Measurements from ENCODE around the gene ASH1L.
"Not testable (repeated sequence)": the region's sequence is repeated elsewhere in the genome, so short reads cannot be mapped to it uniquely, and the experiment has no call there.

DNA sequence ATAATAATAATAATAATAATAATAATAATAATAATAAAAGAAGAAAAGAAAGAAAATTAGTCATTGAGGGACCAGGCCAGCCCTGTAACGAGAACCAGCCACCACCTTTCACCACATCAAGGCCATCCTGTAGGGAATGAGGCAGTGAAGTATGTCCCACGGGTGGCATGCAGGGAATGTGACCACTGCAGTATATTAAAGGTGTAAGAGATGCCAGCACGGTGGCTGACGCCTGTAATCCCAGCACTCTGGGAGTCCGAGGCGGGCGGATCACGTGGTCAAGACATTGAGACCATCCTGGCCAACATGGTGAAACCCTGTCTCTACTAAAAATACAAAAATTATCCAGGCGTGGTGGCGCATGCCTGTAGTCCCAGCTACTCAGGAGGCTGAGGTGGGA is 271.6 kb downstream of the ASH1L start:
- TF ChIP-seq, protein P1, sequence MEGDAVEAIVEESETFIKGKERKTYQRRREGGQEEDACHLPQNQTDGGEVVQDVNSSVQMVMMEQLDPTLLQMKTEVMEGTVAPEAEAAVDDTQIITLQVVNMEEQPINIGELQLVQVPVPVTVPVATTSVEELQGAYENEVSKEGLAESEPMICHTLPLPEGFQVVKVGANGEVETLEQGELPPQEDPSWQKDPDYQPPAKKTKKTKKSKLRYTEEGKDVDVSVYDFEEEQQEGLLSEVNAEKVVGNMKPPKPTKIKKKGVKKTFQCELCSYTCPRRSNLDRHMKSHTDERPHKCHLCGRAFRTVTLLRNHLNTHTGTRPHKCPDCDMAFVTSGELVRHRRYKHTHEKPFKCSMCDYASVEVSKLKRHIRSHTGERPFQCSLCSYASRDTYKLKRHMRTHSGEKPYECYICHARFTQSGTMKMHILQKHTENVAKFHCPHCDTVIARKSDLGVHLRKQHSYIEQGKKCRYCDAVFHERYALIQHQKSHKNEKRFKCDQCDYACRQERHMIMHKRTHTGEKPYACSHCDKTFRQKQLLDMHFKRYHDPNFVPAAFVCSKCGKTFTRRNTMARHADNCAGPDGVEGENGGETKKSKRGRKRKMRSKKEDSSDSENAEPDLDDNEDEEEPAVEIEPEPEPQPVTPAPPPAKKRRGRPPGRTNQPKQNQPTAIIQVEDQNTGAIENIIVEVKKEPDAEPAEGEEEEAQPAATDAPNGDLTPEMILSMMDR (IDR thresholded peaks at IDR 0.05): not testable (repeated sequence)
- TF ChIP-seq POLR2A (IDR thresholded peaks at IDR 0.05): not testable (repeated sequence)

Measured in body of pancreas (tissue), 4 donors.